Measurements from ENCODE around the gene ARHGDIB.

The ARHGDIB gene

GRCh38 chr12:14931791-14932560 is 29.4 kb downstream of the ARHGDIB start:
- no peaks in the 10 kb centered on the region for H3K36me3 ChIP-seq (ENCODE audit: insufficient read depth, low read length)
- peaks cover 4% of the 10 kb centered on the region for H3K4me1 ChIP-seq (ENCODE audit: control insufficient read depth, insufficient read depth, low read length, unreplicated experiment)
- no peaks in the 10 kb centered on the region for H3K79me2 ChIP-seq (ENCODE audit: control insufficient read depth, insufficient read depth, low read length, unreplicated experiment)
- H3K4me3 ChIP-seq (ENCODE audit: low read depth, low read length): no peak overlapping the region
- H2AFZ ChIP-seq (ENCODE audit: low read length, unreplicated experiment): no peak overlapping the region
- H3K27me3 ChIP-seq (ENCODE audit: insufficient read depth, low read length): no peaks in the 10 kb centered on the region
- no peak overlapping the region for H3K27ac ChIP-seq (ENCODE audit: low read depth, low read length)

GRCh38 chr12:14931359-14931758 is 30.0 kb downstream of the ARHGDIB start:
- Histone ChIP-seq H3K4me1 (ENCODE audit: control insufficient read depth, insufficient read depth, low read length, unreplicated experiment) (peaks cover 4% of the 10 kb centered on the region), H3K27ac (ENCODE audit: low read depth, low read length) (no peak overlapping the region), H3K79me2 (ENCODE audit: control insufficient read depth, insufficient read depth, low read length, unreplicated experiment) (no peaks in the 10 kb centered on the region), H3K27me3 (ENCODE audit: insufficient read depth, low read length) (no peaks in the 10 kb centered on the region), H3K36me3 (ENCODE audit: insufficient read depth, low read length) (no peaks in the 10 kb centered on the region), H3K4me3 (ENCODE audit: low read depth, low read length) (no peak overlapping the region), H2AFZ (ENCODE audit: low read length, unreplicated experiment) (no peak overlapping the region)

GRCh38 chr12:14930299-14930698 is 31.1 kb downstream of the ARHGDIB start:
- Histone ChIP-seq H2AFZ (ENCODE audit: low read length, unreplicated experiment) (no peak overlapping the region), H3K4me1 (ENCODE audit: control insufficient read depth, insufficient read depth, low read length, unreplicated experiment) (peaks cover 4% of the 10 kb centered on the region), H3K36me3 (ENCODE audit: insufficient read depth, low read length) (no peaks in the 10 kb centered on the region), H3K27ac (ENCODE audit: low read depth, low read length) (no peak overlapping the region), H3K4me3 (ENCODE audit: low read depth, low read length) (no peak overlapping the region), H3K27me3 (ENCODE audit: insufficient read depth, low read length) (no peaks in the 10 kb centered on the region), H3K79me2 (ENCODE audit: control insufficient read depth, insufficient read depth, low read length, unreplicated experiment) (no peaks in the 10 kb centered on the region)

- H2AFZ ChIP-seq (ENCODE audit: low read length, unreplicated experiment): peak overlapping the region; percentile 57
- H3K4me1 ChIP-seq (ENCODE audit: control insufficient read depth, insufficient read depth, low read length, unreplicated experiment): peaks cover 4% of the 10 kb centered on the region
- H3K36me3 ChIP-seq (ENCODE audit: insufficient read depth, low read length): no peaks in the 10 kb centered on the region
- no peak overlapping the region for H3K27ac ChIP-seq (ENCODE audit: low read depth, low read length)
- H3K4me3 ChIP-seq (ENCODE audit: low read depth, low read length): no peak overlapping the region
- H3K79me2 ChIP-seq (ENCODE audit: control insufficient read depth, insufficient read depth, low read length, unreplicated experiment): no peaks in the 10 kb centered on the region
- no peaks in the 10 kb centered on the region for H3K27me3 ChIP-seq (ENCODE audit: insufficient read depth, low read length)
These were observed 32.5 kb downstream of the ARHGDIB start for GRCh38 chr12:14928931-14929330.

- H3K27me3 ChIP-seq (ENCODE audit: insufficient read depth, low read length): no peaks in the 10 kb centered on the region
- H3K79me2 ChIP-seq (ENCODE audit: control insufficient read depth, insufficient read depth, low read length, unreplicated experiment): no peaks in the 10 kb centered on the region
- H3K4me3 ChIP-seq (ENCODE audit: low read depth, low read length): no peak overlapping the region
- peaks cover 4% of the 10 kb centered on the region for H3K4me1 ChIP-seq (ENCODE audit: control insufficient read depth, insufficient read depth, low read length, unreplicated experiment)
- H3K36me3 ChIP-seq (ENCODE audit: insufficient read depth, low read length): no peaks in the 10 kb centered on the region
- no peak overlapping the region for H2AFZ ChIP-seq (ENCODE audit: low read length, unreplicated experiment)
- no peak overlapping the region for H3K27ac ChIP-seq (ENCODE audit: low read depth, low read length)
These were observed 34.1 kb downstream of the ARHGDIB start for GRCh38 chr12:14927267-14927666.

GRCh38 chr12:14924541-14924940 is 36.9 kb downstream of the ARHGDIB start:
- H3K36me3 ChIP-seq (ENCODE audit: insufficient read depth, low read length): no peaks in the 10 kb centered on the region
- no peaks in the 10 kb centered on the region for H3K27me3 ChIP-seq (ENCODE audit: insufficient read depth, low read length)
- no peaks in the 10 kb centered on the region for H3K79me2 ChIP-seq (ENCODE audit: control insufficient read depth, insufficient read depth, low read length, unreplicated experiment)

GRCh38 chr12:14923944-14924343 is 37.5 kb downstream of the ARHGDIB start:
- Histone ChIP-seq H3K27me3 (ENCODE audit: insufficient read depth, low read length) (no peaks in the 10 kb centered on the region), H3K27ac (ENCODE audit: low read depth, low read length) (no peak overlapping the region), H3K4me1 (ENCODE audit: control insufficient read depth, insufficient read depth, low read length, unreplicated experiment) (peaks cover 1% of the 10 kb centered on the region), H3K4me3 (ENCODE audit: low read depth, low read length) (no peak overlapping the region), H3K36me3 (ENCODE audit: insufficient read depth, low read length) (no peaks in the 10 kb centered on the region), H2AFZ (ENCODE audit: low read length, unreplicated experiment) (no peak overlapping the region), H3K79me2 (ENCODE audit: control insufficient read depth, insufficient read depth, low read length, unreplicated experiment) (no peaks in the 10 kb centered on the region)

More at GRCh38 chr12:14924541-14924940, 36.9 kb downstream of the ARHGDIB start:
- no peak overlapping the region for H2AFZ ChIP-seq (ENCODE audit: low read length, unreplicated experiment)
- H3K4me3 ChIP-seq (ENCODE audit: low read depth, low read length): no peak overlapping the region
- peaks cover 4% of the 10 kb centered on the region for H3K4me1 ChIP-seq (ENCODE audit: control insufficient read depth, insufficient read depth, low read length, unreplicated experiment)
- no peak overlapping the region for H3K27ac ChIP-seq (ENCODE audit: low read depth, low read length)

GRCh38 chr12:14921218-14921617 is 40.2 kb downstream of the ARHGDIB start:
- Histone ChIP-seq H3K79me2 (ENCODE audit: control insufficient read depth, insufficient read depth, low read length, unreplicated experiment) (no peaks in the 10 kb centered on the region), H3K4me1 (ENCODE audit: control insufficient read depth, insufficient read depth, low read length, unreplicated experiment) (no peaks in the 10 kb centered on the region), H3K27me3 (ENCODE audit: insufficient read depth, low read length) (no peaks in the 10 kb centered on the region), H2AFZ (ENCODE audit: low read length, unreplicated experiment) (no peak overlapping the region), H3K4me3 (ENCODE audit: low read depth, low read length) (no peak overlapping the region), H3K36me3 (ENCODE audit: insufficient read depth, low read length) (no peaks in the 10 kb centered on the region), H3K27ac (ENCODE audit: low read depth, low read length) (no peak overlapping the region)

GRCh38 chr12:14920475-14921126 is 40.8 kb downstream of the ARHGDIB start:
- Histone ChIP-seq H3K27me3 (ENCODE audit: insufficient read depth, low read length) (no peaks in the 10 kb centered on the region), H3K36me3 (ENCODE audit: insufficient read depth, low read length) (no peaks in the 10 kb centered on the region), H3K79me2 (ENCODE audit: control insufficient read depth, insufficient read depth, low read length, unreplicated experiment) (no peaks in the 10 kb centered on the region), H3K27ac (ENCODE audit: low read depth, low read length) (no peak overlapping the region), H2AFZ (ENCODE audit: low read length, unreplicated experiment) (no peak overlapping the region), H3K4me1 (ENCODE audit: control insufficient read depth, insufficient read depth, low read length, unreplicated experiment) (no peaks in the 10 kb centered on the region), H3K4me3 (ENCODE audit: low read depth, low read length) (no peak overlapping the region)

GRCh38 chr12:14919455-14919854 is 41.9 kb downstream of the ARHGDIB start:
- no peak overlapping the region for H3K27ac ChIP-seq (ENCODE audit: low read depth, low read length)
- H3K27me3 ChIP-seq (ENCODE audit: insufficient read depth, low read length): no peaks in the 10 kb centered on the region
- H3K36me3 ChIP-seq (ENCODE audit: insufficient read depth, low read length): no peaks in the 10 kb centered on the region

GRCh38 chr12:14915736-14916135 is 45.7 kb downstream of the ARHGDIB start:
- Histone ChIP-seq H3K36me3 (ENCODE audit: insufficient read depth, low read length) (no peaks in the 10 kb centered on the region), H3K4me1 (ENCODE audit: control insufficient read depth, insufficient read depth, low read length, unreplicated experiment) (peaks cover 4% of the 10 kb centered on the region), H3K4me3 (ENCODE audit: low read depth, low read length) (no peak overlapping the region), H3K79me2 (ENCODE audit: control insufficient read depth, insufficient read depth, low read length, unreplicated experiment) (no peaks in the 10 kb centered on the region), H3K27ac (ENCODE audit: low read depth, low read length) (no peak overlapping the region), H2AFZ (ENCODE audit: low read length, unreplicated experiment) (no peak overlapping the region), H3K27me3 (ENCODE audit: insufficient read depth, low read length) (no peaks in the 10 kb centered on the region)

More at GRCh38 chr12:14919455-14919854, 41.9 kb downstream of the ARHGDIB start:
- H3K4me1 ChIP-seq (ENCODE audit: control insufficient read depth, insufficient read depth, low read length, unreplicated experiment): no peaks in the 10 kb centered on the region
- H3K79me2 ChIP-seq (ENCODE audit: control insufficient read depth, insufficient read depth, low read length, unreplicated experiment): no peaks in the 10 kb centered on the region
- no peak overlapping the region for H3K4me3 ChIP-seq (ENCODE audit: low read depth, low read length)
- no peak overlapping the region for H2AFZ ChIP-seq (ENCODE audit: low read length, unreplicated experiment)
